Fibroblast of lung (primary cell): ENCODE data around the gene LSM7. TPM values are rescaled to one million over a fixed set of nuclear protein-coding genes. Genes with fewer than 3 reads are reported as not detected.
"Not testable (repeated sequence)": the region's sequence is repeated elsewhere in the genome, so short reads cannot be mapped to it uniquely, and the experiment has no call there.

ENCODE experiments used
- DNase-seq, 2 donors: peaks; one replicate each; pipeline versions ENCODE4 v3.0.0 to v3.0.0-alpha.2; 2010; ENCODE audit warnings: low read depth in 2 of 2
- H2AFZ ChIP-seq: 2 replicates; pipeline ENCODE4 v1.5.1; 2012; ENCODE audit warnings: low read length, control low read depth, inconsistent platforms
- H3K27ac ChIP-seq: 2 replicates; pipeline ENCODE4 v1.5.1; 2011; ENCODE audit warnings: low read length, control low read depth; ENCODE audit not compliant: insufficient read depth
- H3K27me3 ChIP-seq: 2 replicates; pipeline ENCODE4 v1.5.1; 2011; ENCODE audit warnings: mild to moderate bottlenecking, low read length; ENCODE audit not compliant: control insufficient read depth, insufficient read depth
- H3K36me3 ChIP-seq: 2 replicates; pipeline ENCODE4 v1.5.1; 2011; ENCODE audit warnings: low read length; ENCODE audit not compliant: control insufficient read depth, insufficient read depth
- H3K4me1 ChIP-seq: 2 replicates; pipeline ENCODE4 v1.5.1; 2011; ENCODE audit warnings: low read length; ENCODE audit not compliant: control insufficient read depth, insufficient read depth; ENCODE audit errors: extremely low read depth
- H3K4me2 ChIP-seq: 2 replicates; pipeline ENCODE4 v1.5.1; 2011; ENCODE audit warnings: low read length, control low read depth; ENCODE audit not compliant: insufficient read depth; ENCODE audit errors: extremely low read depth
- H3K4me3 ChIP-seq, 4 experiments: fragments of 200-600 bp in 1 of 4; sonication (generic) in 1 of 4; replicated peaks in 1 of 4; 2 replicates each; pipeline ENCODE4 v1.5.1; 2011 to 2016; ENCODE audit warnings: low read length in 4 of 4, low read depth in 3 of 4, mild to moderate bottlenecking in 3 of 4, control low read depth in 2 of 4, inconsistent platforms in 1 of 4, mixed read lengths in 1 of 4; ENCODE audit not compliant: insufficient read depth in 1 of 4; ENCODE audit errors: control extremely low read depth in 1 of 4
- H3K79me2 ChIP-seq: 2 replicates; pipeline ENCODE4 v1.5.1; 2012; ENCODE audit warnings: mild to moderate bottlenecking, low read length, inconsistent platforms; ENCODE audit not compliant: control insufficient read depth, insufficient read depth
- H3K9ac ChIP-seq: 2 replicates; pipeline ENCODE4 v1.5.1; 2011; ENCODE audit warnings: mild to moderate bottlenecking, low read length, control low read depth; ENCODE audit not compliant: insufficient read depth
- H3K9me3 ChIP-seq: 2 replicates; pipeline ENCODE4 v1.5.1; 2012; ENCODE audit warnings: low read depth, low read length; ENCODE audit not compliant: control insufficient read depth, insufficient read depth
- H4K20me1 ChIP-seq: 2 replicates; pipeline ENCODE4 v1.5.1; 2011; ENCODE audit warnings: low read length; ENCODE audit not compliant: control insufficient read depth, insufficient read depth; ENCODE audit errors: extremely low read depth
- EZH2 ChIP-seq: IDR thresholded peaks from 2 replicates; pipeline ENCODE4 v1.5.1; 2012; ENCODE audit warnings: low read length, control low read depth, mild to moderate bottlenecking; ENCODE audit errors: missing control alignments
- polyA plus RNA-seq, 2 donors: library from polyadenylated mRNA; depleted of rRNA in 1 of 2; stranded (reverse) in 1 of 2; unstranded in 1 of 2; fragments of >200 nt; gene quantifications; 2 replicates each; pipeline ENCODE4 v1.2.1, GENCODE V29; 2011 to 2012; ENCODE audit warnings: missing spikeins in 1 of 2
- total RNA-seq: library from RNA; depleted of rRNA; stranded (reverse); fragments of >200 nt; gene quantifications from 2 replicates; pipeline ENCODE4 v1.2.1, GENCODE V29; 2014
- TF ChIP-seq, protein P1 (sequence below), 2 donors: IDR thresholded peaks in 1 of 2; conservative IDR thresholded peaks in 1 of 2; 1 replicate in 1 of 2; 2 replicates in 1 of 2; pipeline ENCODE4 v1.5.1; 2011 to 2012; ENCODE audit warnings: low read length in 2 of 2, control low read depth in 1 of 2, inconsistent platforms in 1 of 2, low read depth in 1 of 2, mild to moderate bottlenecking in 1 of 2

LSM7 gene
- total and polyA plus RNA-seq, 2 donors (not counting 1 experiment from before 2014, with no cell fraction given) = 43.1 to 182 TPM

GRCh38 chr19:2282062-2282861, 46.1 kb downstream of the LSM7 start, which contains the start of gene PEAK3:
Gene PEAK3 (minus strand): TSS chr19:2282175. CDS start chr19:2280931, 1,244 bp downstream.
- H3K27me3 ChIP-seq = no peaks in the 10 kb centered on the region
- TF ChIP-seq EZH2 = no peak
- TF ChIP-seq, protein P1, sequence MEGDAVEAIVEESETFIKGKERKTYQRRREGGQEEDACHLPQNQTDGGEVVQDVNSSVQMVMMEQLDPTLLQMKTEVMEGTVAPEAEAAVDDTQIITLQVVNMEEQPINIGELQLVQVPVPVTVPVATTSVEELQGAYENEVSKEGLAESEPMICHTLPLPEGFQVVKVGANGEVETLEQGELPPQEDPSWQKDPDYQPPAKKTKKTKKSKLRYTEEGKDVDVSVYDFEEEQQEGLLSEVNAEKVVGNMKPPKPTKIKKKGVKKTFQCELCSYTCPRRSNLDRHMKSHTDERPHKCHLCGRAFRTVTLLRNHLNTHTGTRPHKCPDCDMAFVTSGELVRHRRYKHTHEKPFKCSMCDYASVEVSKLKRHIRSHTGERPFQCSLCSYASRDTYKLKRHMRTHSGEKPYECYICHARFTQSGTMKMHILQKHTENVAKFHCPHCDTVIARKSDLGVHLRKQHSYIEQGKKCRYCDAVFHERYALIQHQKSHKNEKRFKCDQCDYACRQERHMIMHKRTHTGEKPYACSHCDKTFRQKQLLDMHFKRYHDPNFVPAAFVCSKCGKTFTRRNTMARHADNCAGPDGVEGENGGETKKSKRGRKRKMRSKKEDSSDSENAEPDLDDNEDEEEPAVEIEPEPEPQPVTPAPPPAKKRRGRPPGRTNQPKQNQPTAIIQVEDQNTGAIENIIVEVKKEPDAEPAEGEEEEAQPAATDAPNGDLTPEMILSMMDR (conservative IDR thresholded peaks at IDR 0.05 in 1 of 2, IDR thresholded peaks at IDR 0.05 in 1 of 2; ENCODE audit: low read depth in 1 of 2, low read length in 2 of 2) = no peak
- H3K9me3 ChIP-seq = no peaks in the 10 kb centered on the region
- H3K4me2 ChIP-seq = peak within 1 kb of the TSS; percentile 44
- no peaks in the 10 kb centered on the region for H3K36me3 ChIP-seq
- H4K20me1 ChIP-seq = no peaks in the 10 kb centered on the region
- DNase-seq = peak; percentile 39 to 57
- H3K9ac ChIP-seq = no peak within 1 kb of the TSS
- no peaks in the 10 kb centered on the region for H3K4me1 ChIP-seq
- no peak within 1 kb of the TSS for H3K27ac ChIP-seq
- no peaks in the 10 kb centered on the region for H3K79me2 ChIP-seq
- H2AFZ ChIP-seq = no peak within 1 kb of the TSS
- H3K4me3 ChIP-seq = peak within 1 kb of the TSS in 2 of 4 experiments; percentile 33 to 45

- not testable (repeated sequence) for H3K27me3 ChIP-seq, H4K20me1 ChIP-seq, DNase-seq, H3K36me3 ChIP-seq, H2AFZ ChIP-seq, H3K9me3 ChIP-seq, H3K79me2 ChIP-seq, H3K27ac ChIP-seq, H3K4me1 ChIP-seq, H3K9ac ChIP-seq
- Histone ChIP-seq H3K4me3 (peak overlapping the region in 1 of 4 experiments; percentile 33), H3K4me2 (peak overlapping the region; percentile 44)
Observed at GRCh38 chr19:2281265-2282061, 46.9 kb downstream of the LSM7 start.

- Histone ChIP-seq H3K36me3 (no peaks in the 10 kb centered on the region), H3K79me2 (no peaks in the 10 kb centered on the region), H3K9me3 (no peaks in the 10 kb centered on the region), H3K27ac (no peak overlapping the region), H2AFZ (no peak overlapping the region), H4K20me1 (no peaks in the 10 kb centered on the region), H3K4me2 (no peak overlapping the region), H3K9ac (no peak overlapping the region), H3K4me3 (no peak overlapping the region), H3K27me3 (no peaks in the 10 kb centered on the region), H3K4me1 (no peaks in the 10 kb centered on the region)
- TF ChIP-seq, protein P1 (conservative IDR thresholded peaks at IDR 0.05 in 1 of 2, IDR thresholded peaks at IDR 0.05 in 1 of 2; ENCODE audit: low read depth in 1 of 2, low read length in 2 of 2) = no peak
- TF ChIP-seq EZH2 = no peak
- DNase-seq = no peak
Observed at GRCh38 chr19:2280633-2281264, 47.6 kb downstream of the LSM7 start.
